ENCODE data around the gene NMUR1.

The NMUR1 gene

GRCh38 chr2:231526341-231527090 is 3.7 kb downstream of the NMUR1 start:
- DNase-seq (ENCODE audit: low read depth in 2 of 2) = no peak

DNA sequence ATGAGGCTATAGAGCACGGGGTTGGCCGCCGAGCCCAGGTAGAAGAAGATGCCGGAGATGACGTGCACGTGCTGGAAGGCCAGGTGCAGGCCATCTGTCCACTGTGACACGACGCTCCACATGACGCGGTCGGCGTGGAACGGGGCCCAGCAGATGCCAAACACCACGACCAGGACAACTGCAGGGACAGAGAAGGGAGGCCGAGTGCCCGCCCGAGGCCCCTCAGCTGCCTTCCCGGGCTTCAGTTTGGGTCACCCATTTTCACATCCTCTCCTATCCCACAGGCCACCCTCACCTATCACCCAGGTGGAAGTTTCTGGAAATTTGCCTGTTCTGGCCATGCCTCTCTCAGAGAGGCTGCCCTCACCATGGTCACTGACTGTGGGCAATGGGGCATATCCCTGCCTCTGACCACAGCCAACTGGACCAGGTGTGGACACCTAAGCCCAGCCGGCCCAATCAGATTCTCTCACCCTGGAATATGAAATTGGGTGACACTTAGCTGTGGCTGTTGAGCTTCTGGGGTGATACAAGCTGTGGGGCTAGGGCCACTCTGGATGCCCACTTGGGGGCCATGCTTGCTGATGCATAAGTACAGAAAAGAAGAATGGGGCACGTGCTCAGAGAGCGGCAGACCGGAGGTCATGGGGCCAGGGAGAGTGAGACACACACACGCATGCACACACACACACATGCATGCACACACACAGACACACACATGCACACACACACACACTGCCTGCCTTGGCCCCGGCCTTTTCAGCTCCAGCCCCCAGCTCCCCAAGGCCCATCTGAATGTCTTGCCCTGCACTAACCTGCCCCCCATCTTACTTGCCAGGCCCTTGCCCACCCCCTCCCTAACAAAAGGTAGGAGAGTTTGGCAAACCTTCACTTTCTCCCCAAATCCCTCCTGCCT is 4.7 kb downstream of the NMUR1 start:
- no peak for DNase-seq (ENCODE audit: low read depth in 2 of 2)

DNA sequence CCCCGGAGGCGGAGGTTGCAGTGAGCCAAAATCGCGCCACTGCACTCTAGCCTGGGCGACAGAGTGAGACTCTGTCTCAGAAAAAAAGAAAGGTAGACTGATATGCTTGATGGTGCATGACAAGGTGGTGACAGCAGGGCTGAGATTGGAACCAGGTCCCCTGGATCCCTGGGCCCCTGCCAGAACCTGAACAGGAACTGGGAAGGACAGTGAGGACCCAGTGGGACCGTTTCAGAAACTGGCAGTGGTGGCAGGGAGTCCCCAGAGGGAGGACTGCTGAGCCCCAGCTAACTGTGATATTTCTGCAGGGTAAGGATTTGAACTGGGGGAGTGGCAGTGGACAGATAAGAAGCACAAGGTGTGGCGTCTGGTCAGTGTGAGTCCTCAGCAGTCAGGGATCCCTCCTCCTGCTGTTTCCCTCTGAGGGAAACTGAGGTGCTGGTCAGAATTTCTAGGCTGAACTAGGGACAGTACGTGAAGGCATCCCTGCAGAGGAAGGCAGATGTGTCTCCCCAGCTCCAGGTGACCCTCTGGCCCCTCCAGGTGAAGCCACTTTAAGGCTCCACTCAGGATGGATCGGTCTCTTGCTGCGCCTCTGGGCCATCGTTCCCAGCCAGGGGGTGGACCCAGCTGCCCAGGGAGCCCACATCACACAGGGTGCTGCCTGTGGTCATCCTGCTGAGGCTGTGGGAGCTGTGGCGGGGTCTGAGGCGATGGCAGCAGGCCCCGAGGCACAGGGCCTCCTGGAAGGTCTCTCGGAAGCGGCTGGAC is 5.6 kb downstream of the NMUR1 start:
- DNase-seq (ENCODE audit: low read depth in 2 of 2) = no peak

DNA sequence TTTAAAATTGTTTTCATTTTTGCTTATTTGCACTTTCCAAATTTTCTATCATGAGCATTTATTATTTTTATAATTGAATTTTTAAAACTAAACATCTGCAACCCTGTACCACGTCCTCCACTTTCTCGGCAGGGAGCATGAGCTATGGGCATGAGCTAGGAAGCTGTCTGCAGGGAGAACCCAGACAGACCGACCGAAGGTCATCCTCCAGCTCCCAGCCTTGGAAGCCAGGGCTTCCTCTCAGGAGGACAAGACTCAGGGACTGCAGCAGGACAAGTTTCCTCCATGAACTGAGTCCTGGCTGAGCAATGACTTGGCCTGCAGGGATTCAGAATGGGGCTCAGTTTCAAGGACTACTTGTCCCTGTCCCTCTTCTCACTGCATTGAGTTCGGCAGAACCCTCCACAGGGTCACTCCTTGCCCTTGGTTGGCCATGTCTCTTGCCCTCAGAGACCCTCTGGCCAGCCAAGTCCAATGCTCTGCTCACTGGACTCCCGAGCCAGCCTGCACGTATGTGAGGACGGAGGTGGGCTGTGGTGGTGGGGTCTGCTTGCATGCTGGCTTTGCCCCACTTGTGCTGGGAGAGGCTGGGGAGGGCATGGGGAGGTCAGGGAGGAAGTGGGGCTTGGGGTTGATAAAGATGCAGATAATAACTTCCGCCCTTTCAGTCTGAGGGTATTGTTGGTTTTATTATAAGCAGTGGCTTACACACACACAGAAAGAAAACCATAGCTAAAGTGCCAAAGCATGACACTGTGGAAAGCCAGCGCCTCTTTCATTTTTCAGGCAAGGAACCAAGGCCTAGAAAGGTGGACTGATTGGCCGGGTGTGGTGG is 6.6 kb downstream of the NMUR1 start:
- DNase-seq (ENCODE audit: low read depth in 2 of 2) = no peak

DNA sequence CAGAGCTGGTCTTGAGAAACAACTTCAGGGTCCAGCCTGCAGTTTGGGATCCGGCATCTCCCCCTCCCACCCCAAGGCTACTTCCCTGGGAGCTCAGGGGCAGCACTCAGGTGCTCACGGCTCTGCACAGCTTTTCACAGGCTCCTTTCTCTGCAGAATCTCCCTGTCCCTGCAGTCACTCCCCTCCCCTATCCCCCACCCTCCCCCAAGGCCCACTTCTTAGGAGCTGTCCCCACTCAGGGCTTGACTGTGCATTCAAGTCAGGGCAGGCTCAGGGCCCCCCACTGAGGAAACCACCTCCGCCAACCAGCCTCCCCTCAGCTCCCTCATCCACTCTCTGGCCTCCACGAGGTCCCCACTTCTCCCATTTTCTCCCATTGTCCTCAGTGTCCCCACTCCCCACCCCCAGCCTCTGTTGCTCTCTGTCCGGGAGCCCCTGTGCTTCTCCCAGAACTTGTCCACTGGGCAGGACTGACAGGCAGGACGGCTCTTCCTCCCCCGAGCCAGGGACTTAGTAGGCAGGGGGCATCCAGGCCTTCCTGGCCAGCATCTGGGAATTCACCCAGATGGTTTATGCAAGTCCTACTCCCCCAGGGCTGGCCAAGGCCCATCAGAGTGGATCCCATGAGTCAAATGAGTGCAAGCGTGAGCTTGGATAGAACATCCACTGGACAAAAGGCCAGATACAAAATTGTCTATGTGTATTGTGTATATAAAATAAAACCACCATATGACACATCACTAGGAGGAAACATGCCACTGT is 7.6 kb downstream of the NMUR1 start:
- no peak for DNase-seq (ENCODE audit: low read depth in 2 of 2)

DNA sequence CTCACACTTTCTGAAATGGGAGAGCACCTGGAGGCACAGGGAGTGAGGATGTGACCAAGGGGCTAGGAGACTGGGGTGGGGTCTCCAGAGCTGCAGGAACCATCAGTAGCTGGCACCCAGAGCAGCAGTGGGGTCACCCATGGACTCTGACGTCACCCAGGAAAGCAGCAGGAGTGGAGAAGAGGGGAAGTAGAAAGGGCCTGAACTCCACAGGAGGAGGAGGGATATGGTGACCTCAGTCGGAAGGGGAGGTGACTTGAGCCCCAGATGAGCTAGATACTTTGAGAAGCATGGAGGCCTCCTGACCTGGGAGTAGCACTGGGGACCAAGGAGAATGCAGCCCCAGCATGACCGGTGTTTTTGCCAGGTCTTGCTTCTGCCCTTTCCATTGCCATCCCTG is 8.8 kb downstream of the NMUR1 start:
- no peak for DNase-seq (ENCODE audit: low read depth in 2 of 2)

DNA sequence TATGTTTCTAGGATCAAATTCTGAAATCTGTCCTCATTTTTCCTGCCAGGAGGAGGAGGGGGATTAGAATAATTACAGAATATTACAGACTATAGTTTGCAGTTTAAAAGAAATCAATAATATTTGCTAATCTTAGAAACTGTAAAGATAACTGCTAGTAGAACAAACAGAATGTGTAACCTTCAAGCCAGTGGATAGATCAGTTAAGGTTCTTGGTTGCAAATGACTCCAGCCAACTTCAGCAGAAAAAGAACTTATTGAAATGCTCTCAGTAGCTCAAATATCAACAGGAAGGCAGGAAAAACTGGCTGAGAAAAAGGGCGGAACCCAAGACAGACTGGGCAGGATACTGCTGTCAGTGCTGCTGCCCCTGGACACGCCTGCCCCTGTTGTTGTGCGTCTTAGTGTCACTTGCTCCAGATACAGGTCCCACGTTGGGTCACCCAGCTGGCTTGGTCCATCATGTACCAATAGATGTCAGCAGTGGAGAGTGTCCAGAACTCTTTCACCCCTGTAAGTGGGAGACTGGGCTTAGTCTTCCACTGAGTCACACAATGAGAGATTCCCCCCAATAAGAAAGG is 10.2 kb downstream of the NMUR1 start:
- no peak for DNase-seq (ENCODE audit: low read depth in 2 of 2)

- DNase-seq (ENCODE audit: low read depth in 2 of 2) = no peak
Observed at GRCh38 chr2:231518771-231519170, 11.5 kb downstream of the NMUR1 start.

DNA sequence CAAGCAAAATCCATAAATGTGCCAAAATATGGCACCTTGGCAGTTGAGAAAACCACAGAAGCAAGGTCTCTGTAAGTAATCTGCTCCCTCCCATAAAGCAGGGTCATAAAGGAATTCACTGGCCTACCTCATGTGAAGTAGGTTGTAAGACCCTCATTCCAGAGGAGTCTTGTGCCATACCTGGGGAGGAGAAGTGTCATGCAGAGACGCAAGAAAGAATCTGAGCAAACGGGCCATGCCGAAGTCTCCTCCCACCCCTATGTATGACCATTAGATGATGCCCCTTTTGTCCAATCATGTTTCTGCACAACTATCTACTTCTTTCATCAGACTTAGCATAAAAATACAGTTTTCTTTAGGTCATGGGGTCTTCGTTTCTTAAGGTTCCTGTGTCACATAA is 14.6 kb downstream of the NMUR1 start:
- DNase-seq (ENCODE audit: low read depth in 2 of 2) = no peak

GRCh38 chr2:231514951-231515297 is 15.3 kb downstream of the NMUR1 start:
- DNase-seq (ENCODE audit: low read depth in 2 of 2) = no peak

DNA sequence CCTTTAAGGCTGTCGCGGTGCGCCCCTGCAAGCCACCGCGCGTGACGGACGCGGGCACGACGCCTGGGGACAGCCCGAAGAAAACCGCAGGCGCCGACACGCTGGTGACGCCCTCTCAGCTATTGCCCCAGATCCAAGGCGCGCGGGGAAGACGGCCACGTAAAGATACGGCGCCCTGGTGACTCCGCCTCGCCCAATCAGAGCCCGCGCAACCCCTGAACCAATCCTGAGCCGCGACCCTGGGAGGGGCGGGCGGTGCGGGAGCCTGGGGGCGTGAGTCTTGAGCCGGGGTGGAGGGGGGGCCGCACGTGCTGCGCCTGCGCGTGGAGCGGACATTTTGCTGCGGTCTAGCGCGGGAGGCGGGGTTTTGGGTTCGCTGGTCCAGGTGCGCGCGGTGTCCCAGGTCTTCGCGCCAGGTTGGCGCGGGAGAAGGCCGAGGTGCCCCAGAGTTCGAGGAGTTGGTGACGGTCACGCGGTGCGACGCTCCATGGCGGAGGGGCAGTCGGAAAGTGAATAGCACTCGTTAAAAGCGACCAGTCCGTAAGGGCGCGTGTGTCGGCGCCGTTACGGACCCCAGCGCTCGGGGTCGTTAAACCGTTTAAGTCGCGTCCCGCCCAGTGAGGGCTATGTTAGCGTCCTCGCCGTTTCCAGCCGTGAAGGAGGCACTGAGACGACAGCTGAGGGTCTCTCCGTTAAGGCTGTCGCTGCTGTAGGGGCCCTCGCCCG is 15.9 kb downstream of the NMUR1 start:
- peak; percentile 95 to 97 for DNase-seq (ENCODE audit: low read depth in 2 of 2)

DNA sequence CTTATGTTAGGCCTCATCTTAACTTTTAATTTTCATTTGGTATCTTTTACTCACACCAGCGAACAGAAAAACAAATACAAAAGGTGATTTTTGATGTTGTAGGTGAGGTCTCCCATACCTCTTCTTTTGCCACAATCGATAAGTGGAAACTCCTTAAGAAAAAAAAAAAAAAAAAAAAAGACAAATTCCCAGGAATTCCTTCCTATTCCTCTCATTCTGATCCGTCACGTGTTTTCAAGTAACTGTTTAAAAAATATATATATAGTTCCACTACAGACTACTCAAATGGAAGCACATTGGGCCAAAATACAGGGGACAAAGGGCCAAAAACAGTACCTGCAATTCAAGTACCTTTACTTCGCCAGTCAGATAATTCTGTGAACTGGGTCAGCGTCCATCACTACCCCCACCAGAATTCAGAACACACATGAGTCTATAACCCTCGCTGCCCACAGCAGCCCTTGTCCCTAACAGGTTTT is 16.5 kb downstream of the NMUR1 start:
- no peak for DNase-seq (ENCODE audit: low read depth in 2 of 2)

- no peak for DNase-seq (ENCODE audit: low read depth in 2 of 2)
Observed at GRCh38 chr2:231512222-231512621, 18.0 kb downstream of the NMUR1 start.

DNA sequence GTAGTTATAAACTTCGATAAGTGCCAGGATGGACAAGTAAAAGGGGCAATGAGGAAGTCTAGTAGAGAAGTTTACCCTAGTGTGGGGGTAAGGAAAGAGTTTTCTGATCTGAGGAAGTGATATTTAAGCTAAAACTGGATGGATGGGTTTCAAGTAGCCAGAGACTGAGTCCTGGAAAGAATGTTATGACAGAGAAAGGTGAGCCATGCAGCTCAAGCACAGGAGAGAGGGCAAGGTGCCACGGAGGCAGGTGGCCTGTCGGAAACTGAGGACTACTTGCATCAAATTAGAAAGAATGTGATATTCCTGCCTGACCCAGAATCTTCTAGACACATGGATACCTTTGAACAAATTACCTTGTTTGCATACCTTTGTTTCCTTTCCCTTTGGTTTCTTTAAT is 26.5 kb downstream of the NMUR1 start:
- no peak for DNase-seq (ENCODE audit: low read depth in 2 of 2)

DNA sequence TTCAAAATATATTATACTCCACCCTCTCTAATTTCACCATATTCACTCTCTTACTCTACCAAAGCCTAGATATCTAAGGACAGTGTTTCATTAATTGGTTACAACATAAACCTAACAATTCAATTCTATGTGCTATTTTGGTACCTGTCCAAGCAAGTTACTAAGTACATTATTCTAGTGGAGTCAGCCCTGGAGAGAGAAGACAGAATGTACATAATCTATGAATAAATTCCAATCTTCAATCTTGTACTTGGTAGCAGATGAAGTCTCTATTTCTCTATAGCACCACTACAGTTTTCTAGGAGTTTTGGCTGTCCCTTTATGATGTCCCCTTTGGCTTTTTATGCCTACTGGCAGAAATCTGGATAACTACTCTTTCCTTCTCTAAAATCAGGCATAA is 27.6 kb downstream of the NMUR1 start:
- DNase-seq (ENCODE audit: low read depth in 2 of 2) = no peak

DNA sequence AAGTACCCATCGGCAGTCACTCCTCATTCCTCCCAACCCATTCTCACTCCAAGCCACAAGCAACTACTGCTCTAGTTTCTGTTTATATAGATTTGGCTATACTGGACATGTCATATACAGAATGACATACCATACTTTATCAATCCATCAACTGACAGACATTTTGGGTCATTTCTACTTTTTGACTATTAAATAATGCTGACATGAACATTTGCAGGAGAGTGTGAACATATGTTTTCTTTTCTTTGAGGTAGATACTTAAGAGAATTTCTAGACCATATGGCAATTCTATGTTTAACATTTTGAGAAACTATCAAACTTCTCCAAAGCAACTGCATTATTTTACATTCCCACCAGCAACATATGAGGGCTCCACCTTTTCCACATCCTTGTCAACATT is 32.6 kb downstream of the NMUR1 start:
- no peak for DNase-seq (ENCODE audit: low read depth in 2 of 2)

DNA sequence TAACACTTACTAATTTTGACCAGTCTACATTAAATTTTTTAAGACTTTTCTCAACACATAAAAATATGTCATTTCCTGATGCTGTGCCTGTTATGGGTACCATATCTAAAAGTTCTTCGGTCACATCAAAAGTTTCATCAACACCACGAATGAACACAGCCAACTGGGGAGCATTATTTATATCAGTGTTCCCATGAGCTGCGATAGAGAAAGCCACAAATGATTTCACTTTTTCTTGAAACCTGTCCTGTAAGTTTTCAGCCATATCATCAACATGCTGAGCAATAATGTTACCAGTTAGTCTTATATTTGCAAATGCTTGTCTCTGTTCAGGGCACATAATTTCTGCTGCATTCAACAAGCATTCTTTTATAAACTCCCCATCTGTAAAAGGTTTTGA is 35.6 kb downstream of the NMUR1 start:
- DNase-seq (ENCODE audit: low read depth in 2 of 2) = no peak

DNA sequence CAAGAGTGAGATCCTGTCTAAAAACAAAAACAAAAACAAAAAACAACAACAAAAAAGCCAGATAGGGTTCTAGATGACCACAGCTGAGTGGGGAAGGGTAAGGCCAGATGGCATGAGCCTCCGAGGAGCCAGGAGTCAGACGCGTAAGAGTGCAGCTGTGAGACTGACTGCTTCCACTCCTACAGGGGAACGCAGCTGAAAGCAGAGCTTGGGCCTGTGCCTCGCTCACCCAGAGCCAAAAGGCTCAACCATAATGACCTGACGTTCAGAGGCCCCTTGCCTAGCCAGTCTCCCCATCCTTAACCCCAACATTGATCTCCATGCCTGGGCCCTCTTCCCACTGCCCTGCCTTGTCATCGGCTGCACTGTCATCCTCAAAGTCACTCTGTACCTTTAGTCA is 39.4 kb downstream of the NMUR1 start:
- DNase-seq (ENCODE audit: low read depth in 2 of 2) = no peak

GRCh38 chr2:231489990-231490389 is 40.3 kb downstream of the NMUR1 start:
- peak in 1 of 2 donors; percentile 28 for DNase-seq (ENCODE audit: low read depth in 2 of 2)

GRCh38 chr2:231488331-231488730 is 41.9 kb downstream of the NMUR1 start:
- DNase-seq (ENCODE audit: low read depth in 2 of 2) = no peak

Data from stimulated activated CD8-positive, alpha-beta memory T cell treated with anti-CD3 and anti-CD28 coated beads, Interleukin-2, amount 100 ng/mL, for 48 hours (primary cell).